NB4 (cell line): ENCODE results near the gene PARM1.
A peak's percentile ranks its signal among the peaks of the same experiment; 100 is the strongest.

ENCODE experiments used
- DNase-seq: peaks from one replicate; pipeline ENCODE4 v3.0.0; 2010; ENCODE audit warnings: low read depth
- H3K4me3 ChIP-seq: one replicate; pipeline ENCODE4 v1.5.1; 2011; ENCODE audit warnings: mild to moderate bottlenecking, low read depth, low read length, moderate library complexity
- CTCF ChIP-seq: IDR thresholded peaks from one replicate; pipeline ENCODE4 v1.5.1; 2012; ENCODE audit warnings: low read depth, low read length
- MAX ChIP-seq: IDR thresholded peaks from 2 replicates; pipeline ENCODE4 v1.6.1; 2011; ENCODE audit warnings: low read depth, low read length
- MYC ChIP-seq: IDR thresholded peaks from 2 replicates; pipeline ENCODE4 v1.6.1; 2011; ENCODE audit warnings: low read depth, low read length
- POLR2A ChIP-seq: IDR thresholded peaks from 2 replicates; pipeline ENCODE4 v1.6.1; 2011; ENCODE audit warnings: mild to moderate bottlenecking; ENCODE audit not compliant: insufficient read length; ENCODE audit errors: extremely low read depth

The PARM1 gene

GRCh38 chr4:75048208-75048879, 115.4 kb downstream of the PARM1 start:
- TF ChIP-seq POLR2A (no peak), MYC (no peak), CTCF (peak; percentile 13), MAX (no peak)
- no peak overlapping the region for H3K4me3 ChIP-seq
- DNase-seq, result no peak

GRCh38 chr4:75051431-75051830, 118.5 kb downstream of the PARM1 start:
- H3K4me3 ChIP-seq, result no peak overlapping the region
- TF ChIP-seq MAX (no peak), POLR2A (no peak), MYC (no peak), CTCF (no peak)
- no peak for DNase-seq

GRCh38 chr4:75053352-75053751, 120.4 kb downstream of the PARM1 start:
- H3K4me3 ChIP-seq, result no peak overlapping the region
- TF ChIP-seq MAX (no peak), CTCF (no peak), MYC (no peak)
- no peak for DNase-seq

- DNase-seq, result no peak
- no peak overlapping the region for H3K4me3 ChIP-seq
- TF ChIP-seq POLR2A, result no peak
These were observed 121.2 kb downstream of the PARM1 start for GRCh38 chr4:75054078-75054477.

- no peak for TF ChIP-seq CTCF
- TF ChIP-seq MYC, result no peak
- TF ChIP-seq MAX, result no peak
- no peak for TF ChIP-seq POLR2A
- DNase-seq, result no peak
- no peak overlapping the region for H3K4me3 ChIP-seq
These were observed 123.4 kb downstream of the PARM1 start for GRCh38 chr4:75056277-75056676.

- no peak for DNase-seq
- no peak overlapping the region for H3K4me3 ChIP-seq
- TF ChIP-seq CTCF (no peak), MAX (no peak), POLR2A (no peak), MYC (no peak)
These were observed 124.5 kb downstream of the PARM1 start for GRCh38 chr4:75057369-75057768.
